ENCODE data around the gene ACTRT1.

GRCh38 chrX:128052303-128052702, at the start of gene ACTRT1:
- TF ChIP-seq POLR2AphosphoS5 (IDR thresholded peaks at IDR 0.05; ENCODE audit: borderline replicate concordance, low read depth, low read length) (no peak), EZH2 (IDR thresholded peaks at IDR 0.05) (no peak), FOXP2 (optimal IDR thresholded peaks at IDR 0.05; ENCODE audit: control extremely low read depth, extremely low read length, insufficient read depth) (no peak)
